ENCODE data around the gene PPP2R5A. TPM values are rescaled to one million over a fixed set of nuclear protein-coding genes. Genes with fewer than 3 reads are reported as not detected.

Gene PPP2R5A
- total RNA-seq, 2 experiments from 2014 or later, result 44.3 to 46.2 TPM

- Mint-ChIP-seq H3K36me3 (ENCODE audit: low read depth) (no peaks in the 10 kb centered on the region), H3K9me3 (no peaks in the 10 kb centered on the region), H3K27me3 (no peaks in the 10 kb centered on the region), H3K4me3 (no peak overlapping the region), H3K4me1 (ENCODE audit: low read depth) (no peaks in the 10 kb centered on the region), H3K27ac (no peak overlapping the region)
- CTCF ChIA-PET, result no interaction called here
- H3K27me3 ChIP-seq (ENCODE audit: control insufficient read depth in 1 of 2, insufficient read depth in 2 of 2, low read length in 2 of 2), result no peaks in the 10 kb centered on the region
- H3K4me3 ChIP-seq (ENCODE audit: low read length), result no peak overlapping the region
- H3K9me3 ChIP-seq (ENCODE audit: control insufficient read depth in 1 of 2, insufficient read depth in 1 of 2, low read length in 2 of 2), result no peaks in the 10 kb centered on the region
- DNase-seq, result no peak
- intact Hi-C loops (cut with DNase I, micrococcal nuclease), result no loop called here
- TF ChIP-seq, protein P1, sequence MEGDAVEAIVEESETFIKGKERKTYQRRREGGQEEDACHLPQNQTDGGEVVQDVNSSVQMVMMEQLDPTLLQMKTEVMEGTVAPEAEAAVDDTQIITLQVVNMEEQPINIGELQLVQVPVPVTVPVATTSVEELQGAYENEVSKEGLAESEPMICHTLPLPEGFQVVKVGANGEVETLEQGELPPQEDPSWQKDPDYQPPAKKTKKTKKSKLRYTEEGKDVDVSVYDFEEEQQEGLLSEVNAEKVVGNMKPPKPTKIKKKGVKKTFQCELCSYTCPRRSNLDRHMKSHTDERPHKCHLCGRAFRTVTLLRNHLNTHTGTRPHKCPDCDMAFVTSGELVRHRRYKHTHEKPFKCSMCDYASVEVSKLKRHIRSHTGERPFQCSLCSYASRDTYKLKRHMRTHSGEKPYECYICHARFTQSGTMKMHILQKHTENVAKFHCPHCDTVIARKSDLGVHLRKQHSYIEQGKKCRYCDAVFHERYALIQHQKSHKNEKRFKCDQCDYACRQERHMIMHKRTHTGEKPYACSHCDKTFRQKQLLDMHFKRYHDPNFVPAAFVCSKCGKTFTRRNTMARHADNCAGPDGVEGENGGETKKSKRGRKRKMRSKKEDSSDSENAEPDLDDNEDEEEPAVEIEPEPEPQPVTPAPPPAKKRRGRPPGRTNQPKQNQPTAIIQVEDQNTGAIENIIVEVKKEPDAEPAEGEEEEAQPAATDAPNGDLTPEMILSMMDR (IDR thresholded peaks at IDR 0.05), result no peak
- H3K36me3 ChIP-seq (ENCODE audit: insufficient read depth, low read length), result no peaks in the 10 kb centered on the region
- no peak for ATAC-seq (ENCODE audit: poor library complexity)
- H3K27ac ChIP-seq (ENCODE audit: low read depth in 1 of 2, low read length in 2 of 2), result no peak overlapping the region
- POLR2A ChIA-PET, result interaction anchor here (0.7 kb wide), 1 partner anchor 13 kb away, joined by 3 read pairs; no protein-coding TSS in a partner anchor
- no peaks in the 10 kb centered on the region for H3K4me1 ChIP-seq (ENCODE audit: insufficient read depth, low read length)
Observed at GRCh38 chr1:212267460-212267859, 17.8 kb upstream of the PPP2R5A start.

GRCh38 chr1:212269306-212269705, 15.9 kb upstream of the PPP2R5A start:
- TF ChIP-seq, protein P1 (IDR thresholded peaks at IDR 0.05), result no peak
- H3K36me3 Mint-ChIP-seq (ENCODE audit: low read depth), result no peaks in the 10 kb centered on the region
- H3K4me1 Mint-ChIP-seq (ENCODE audit: low read depth), result no peaks in the 10 kb centered on the region
- Histone ChIP-seq H3K27me3 (ENCODE audit: control insufficient read depth in 1 of 2, insufficient read depth in 2 of 2, low read length in 2 of 2) (no peaks in the 10 kb centered on the region), H3K9me3 (ENCODE audit: control insufficient read depth in 1 of 2, insufficient read depth in 1 of 2, low read length in 2 of 2) (no peaks in the 10 kb centered on the region), H3K4me3 (ENCODE audit: low read length) (no peak overlapping the region), H3K27ac (ENCODE audit: low read depth in 1 of 2, low read length in 2 of 2) (no peak overlapping the region), H3K4me1 (ENCODE audit: insufficient read depth, low read length) (no peaks in the 10 kb centered on the region), H3K36me3 (ENCODE audit: insufficient read depth, low read length) (no peaks in the 10 kb centered on the region)
- H3K27ac Mint-ChIP-seq, result no peak overlapping the region
- POLR2A ChIA-PET, result interaction anchor here (0.9 to 1.4 kb wide), 3 partner anchors 13 to 17 kb away, joined by 3 to 4 read pairs (median 4); partner anchors contain the start of gene PPP2R5A
- H3K4me3 Mint-ChIP-seq, result no peak overlapping the region
- H3K27me3 Mint-ChIP-seq, result no peaks in the 10 kb centered on the region
- intact Hi-C loops (cut with DNase I, micrococcal nuclease), result no loop called here
- H3K9me3 Mint-ChIP-seq, result no peaks in the 10 kb centered on the region
- no peak for DNase-seq
- CTCF ChIA-PET, result interaction anchor here (1.1 kb wide), 1 partner anchor 22 kb away, joined by 7 read pairs; no protein-coding TSS in a partner anchor
- no peak for ATAC-seq (ENCODE audit: poor library complexity)

DNA sequence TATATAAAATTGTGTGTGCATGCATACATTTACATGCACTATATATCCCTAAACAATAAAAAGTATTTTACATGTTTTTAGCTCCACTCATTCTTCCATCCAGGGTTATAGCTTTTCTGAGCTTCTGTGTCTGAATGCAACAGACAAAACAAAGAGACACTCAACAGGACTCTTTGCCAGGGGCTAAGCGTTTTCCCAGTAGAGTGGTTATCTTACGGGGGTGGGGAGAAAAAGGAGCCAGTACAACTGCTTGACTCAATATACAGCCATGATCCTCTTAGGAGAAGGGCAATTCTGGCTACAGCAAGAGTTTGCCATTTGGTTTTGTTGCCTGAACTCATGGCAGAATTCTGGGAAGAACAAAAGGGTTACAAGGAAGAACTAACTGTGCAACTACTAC, 14.6 kb upstream of the PPP2R5A start:
- H3K9me3 ChIP-seq (ENCODE audit: control insufficient read depth in 1 of 2, insufficient read depth in 1 of 2, low read length in 2 of 2), result no peaks in the 10 kb centered on the region
- no peak overlapping the region for H3K27ac ChIP-seq (ENCODE audit: low read depth in 1 of 2, low read length in 2 of 2)
- ChIA-PET POLR2A (interaction anchor here (1.2 to 1.5 kb wide), 2 partner anchors 14 kb away, joined by 3 read pairs; no protein-coding TSS in a partner anchor), CTCF (interaction anchor here (1.1 kb wide), 1 partner anchor 15 kb away, joined by 3 read pairs; no protein-coding TSS in a partner anchor)
- H3K36me3 ChIP-seq (ENCODE audit: insufficient read depth, low read length), result no peaks in the 10 kb centered on the region
- Mint-ChIP-seq H3K36me3 (ENCODE audit: low read depth) (no peaks in the 10 kb centered on the region), H3K4me3 (no peak overlapping the region), H3K27me3 (no peaks in the 10 kb centered on the region), H3K9me3 (no peaks in the 10 kb centered on the region), H3K27ac (no peak overlapping the region), H3K4me1 (ENCODE audit: low read depth) (no peaks in the 10 kb centered on the region)
- DNase-seq, result no peak
- intact Hi-C loops (cut with DNase I, micrococcal nuclease), result no loop called here
- TF ChIP-seq, protein P1 (IDR thresholded peaks at IDR 0.05), result no peak
- H3K4me3 ChIP-seq (ENCODE audit: low read length), result no peak overlapping the region
- no peaks in the 10 kb centered on the region for H3K27me3 ChIP-seq (ENCODE audit: control insufficient read depth in 1 of 2, insufficient read depth in 2 of 2, low read length in 2 of 2)
- no peaks in the 10 kb centered on the region for H3K4me1 ChIP-seq (ENCODE audit: insufficient read depth, low read length)
- ATAC-seq (ENCODE audit: poor library complexity), result no peak

Data from CD4-positive, alpha-beta T cell (primary cell).